IMR-90 (cell line): Measurements from ENCODE around the gene CRIM1.

Experiments
- BHLHE40 ChIP-seq: fragments of 150-350 bp; IDR thresholded peaks from 2 replicates; pipeline ENCODE4 v1.6.1; 2016; ENCODE audit warnings: mild to moderate bottlenecking, low read depth, low read length
- CTCF ChIP-seq: conservative IDR thresholded peaks from 2 replicates; pipeline ENCODE4 v1.5.1; 2012; ENCODE audit warnings: mild to moderate bottlenecking, low read depth, low read length, improper control_type of control experiment
- ELK1 ChIP-seq: fragments of 150-350 bp; IDR thresholded peaks from 2 replicates; pipeline ENCODE4 v1.6.1; 2016; ENCODE audit warnings: low read depth, mild to moderate bottlenecking, low read length, moderate library complexity, borderline replicate concordance
- MAFK ChIP-seq: IDR thresholded peaks from 2 replicates; pipeline ENCODE4 v1.6.1; 2012; ENCODE audit warnings: low read depth, low read length, improper control_type of control experiment
- MAZ ChIP-seq: IDR thresholded peaks from 2 replicates; pipeline ENCODE4 v1.6.1; 2012; ENCODE audit warnings: low read depth, mild to moderate bottlenecking, low read length, improper control_type of control experiment, moderate library complexity, borderline replicate concordance
- POLR2A ChIP-seq: IDR thresholded peaks from 2 replicates; pipeline ENCODE4 v1.6.1; 2012; ENCODE audit warnings: mild to moderate bottlenecking, low read depth, low read length
- RAD21 ChIP-seq: IDR thresholded peaks from 2 replicates; pipeline ENCODE4 v1.6.1; 2012; ENCODE audit warnings: low read length, improper control_type of control experiment
- RCOR1 ChIP-seq: IDR thresholded peaks from 2 replicates; pipeline ENCODE4 v1.6.1; 2012; ENCODE audit warnings: mild to moderate bottlenecking, low read length, improper control_type of control experiment; ENCODE audit not compliant: insufficient replicate concordance
- RFX5 ChIP-seq: IDR thresholded peaks from 2 replicates; pipeline ENCODE4 v1.8.0; 2012; ENCODE audit warnings: low read depth, mild to moderate bottlenecking, low read length, moderate library complexity
- SMC3 ChIP-seq: fragments of 150-350 bp; IDR thresholded peaks from 2 replicates; pipeline ENCODE4 v1.6.1; 2016; ENCODE audit warnings: low read depth, mild to moderate bottlenecking, antibody characterized with exemption, low read length, moderate library complexity
- USF2 ChIP-seq: fragments of 150-350 bp; IDR thresholded peaks from 2 replicates; pipeline ENCODE4 v1.6.1; 2017; ENCODE audit warnings: mild to moderate bottlenecking, antibody characterized with exemption, low read length, low read depth

- TF ChIP-seq CTCF, result no peak
- no peak for TF ChIP-seq RFX5
- no peak for TF ChIP-seq RAD21
- no peak for TF ChIP-seq POLR2A
- no peak for TF ChIP-seq MAZ
- no peak for TF ChIP-seq SMC3
- TF ChIP-seq USF2, result no peak
- TF ChIP-seq MAFK, result no peak
- no peak for TF ChIP-seq ELK1
- no peak for TF ChIP-seq BHLHE40
- no peak for TF ChIP-seq RCOR1
Observed at GRCh38 chr2:36446294-36446693, 90.7 kb downstream of the CRIM1 start.
